ENCODE data around the gene EEIG2.

DNA sequence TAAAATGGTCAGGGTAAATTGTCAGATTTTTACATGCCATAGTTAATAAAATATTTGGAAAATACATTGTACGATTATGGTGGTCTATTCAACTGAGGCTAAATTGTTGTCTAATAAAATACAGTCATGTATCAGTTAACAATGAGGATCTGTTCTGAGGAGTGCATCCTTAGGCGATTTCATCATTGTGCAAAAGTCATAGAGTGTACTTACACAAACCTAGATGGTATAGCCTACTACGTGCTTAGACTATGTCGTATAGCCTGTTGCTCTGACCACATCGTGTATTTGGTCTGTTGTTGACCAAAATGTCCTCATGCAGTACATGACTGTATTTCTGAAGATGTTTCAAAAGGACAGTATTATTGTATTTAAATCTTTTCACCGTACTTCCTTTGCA is 5.2 kb downstream of the EEIG2 start:
- TF ChIP-seq REST (IDR thresholded peaks at IDR 0.05; ENCODE audit: low read depth) (no peak), EZH2 (IDR thresholded peaks at IDR 0.05) (no peak), JUND (IDR thresholded peaks at IDR 0.05) (no peak), CEBPB (IDR thresholded peaks at IDR 0.05; ENCODE audit: low read depth) (no peak), POLR2AphosphoS5 (IDR thresholded peaks at IDR 0.05; ENCODE audit: low read depth, low read length) (no peak), POLR2A (IDR thresholded peaks at IDR 0.05; ENCODE audit: borderline replicate concordance, extremely low read depth, insufficient read depth, insufficient read length) (no peak), ZFX (IDR thresholded peaks at IDR 0.05) (no peak), EZH2phosphoT487 (IDR thresholded peaks at IDR 0.05; ENCODE audit: borderline replicate concordance) (no peak), YY1 (IDR thresholded peaks at IDR 0.05; ENCODE audit: extremely low read depth, insufficient replicate concordance, low read depth, low read length) (no peak), ZBTB33 (IDR thresholded peaks at IDR 0.05; ENCODE audit: extremely low read depth, insufficient replicate concordance, low read length) (no peak)
- TF ChIP-seq, protein P1, sequence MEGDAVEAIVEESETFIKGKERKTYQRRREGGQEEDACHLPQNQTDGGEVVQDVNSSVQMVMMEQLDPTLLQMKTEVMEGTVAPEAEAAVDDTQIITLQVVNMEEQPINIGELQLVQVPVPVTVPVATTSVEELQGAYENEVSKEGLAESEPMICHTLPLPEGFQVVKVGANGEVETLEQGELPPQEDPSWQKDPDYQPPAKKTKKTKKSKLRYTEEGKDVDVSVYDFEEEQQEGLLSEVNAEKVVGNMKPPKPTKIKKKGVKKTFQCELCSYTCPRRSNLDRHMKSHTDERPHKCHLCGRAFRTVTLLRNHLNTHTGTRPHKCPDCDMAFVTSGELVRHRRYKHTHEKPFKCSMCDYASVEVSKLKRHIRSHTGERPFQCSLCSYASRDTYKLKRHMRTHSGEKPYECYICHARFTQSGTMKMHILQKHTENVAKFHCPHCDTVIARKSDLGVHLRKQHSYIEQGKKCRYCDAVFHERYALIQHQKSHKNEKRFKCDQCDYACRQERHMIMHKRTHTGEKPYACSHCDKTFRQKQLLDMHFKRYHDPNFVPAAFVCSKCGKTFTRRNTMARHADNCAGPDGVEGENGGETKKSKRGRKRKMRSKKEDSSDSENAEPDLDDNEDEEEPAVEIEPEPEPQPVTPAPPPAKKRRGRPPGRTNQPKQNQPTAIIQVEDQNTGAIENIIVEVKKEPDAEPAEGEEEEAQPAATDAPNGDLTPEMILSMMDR (IDR thresholded peaks at IDR 0.05 in 2 of 3, conservative IDR thresholded peaks at IDR 0.05 in 1 of 3; ENCODE audit: borderline replicate concordance in 1 of 3, insufficient read depth in 1 of 3, low read depth in 2 of 3, low read length in 2 of 3) = no peak
- TF ChIP-seq, protein P2, sequence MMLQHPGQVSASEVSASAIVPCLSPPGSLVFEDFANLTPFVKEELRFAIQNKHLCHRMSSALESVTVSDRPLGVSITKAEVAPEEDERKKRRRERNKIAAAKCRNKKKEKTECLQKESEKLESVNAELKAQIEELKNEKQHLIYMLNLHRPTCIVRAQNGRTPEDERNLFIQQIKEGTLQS (IDR thresholded peaks at IDR 0.05) = no peak
- TF ChIP-seq, protein P3, sequence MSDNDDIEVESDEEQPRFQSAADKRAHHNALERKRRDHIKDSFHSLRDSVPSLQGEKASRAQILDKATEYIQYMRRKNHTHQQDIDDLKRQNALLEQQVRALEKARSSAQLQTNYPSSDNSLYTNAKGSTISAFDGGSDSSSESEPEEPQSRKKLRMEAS (IDR thresholded peaks at IDR 0.05) = no peak
